Pulmonary artery endothelial cell (primary cell): ENCODE data around the gene CHRNG. TPM values are rescaled to one million over a fixed set of nuclear protein-coding genes. Genes with fewer than 3 reads are reported as not detected.
"Not testable (repeated sequence)": the region's sequence is repeated elsewhere in the genome, so short reads cannot be mapped to it uniquely, and the experiment has no call there.

Experiments used
- DNase-seq: peaks from one replicate; pipeline ENCODE4 v3.0.0-alpha.2; 2011; ENCODE audit warnings: low read depth, low spot score
- total RNA-seq: library from RNA; depleted of rRNA; stranded (reverse); fragments of >200 nt; gene quantifications from 2 replicates; pipeline ENCODE4 v1.2.3, GENCODE V29; 2014

CHRNG gene
- total RNA-seq, 1 donor from 2014 or later = not detected

DNA sequence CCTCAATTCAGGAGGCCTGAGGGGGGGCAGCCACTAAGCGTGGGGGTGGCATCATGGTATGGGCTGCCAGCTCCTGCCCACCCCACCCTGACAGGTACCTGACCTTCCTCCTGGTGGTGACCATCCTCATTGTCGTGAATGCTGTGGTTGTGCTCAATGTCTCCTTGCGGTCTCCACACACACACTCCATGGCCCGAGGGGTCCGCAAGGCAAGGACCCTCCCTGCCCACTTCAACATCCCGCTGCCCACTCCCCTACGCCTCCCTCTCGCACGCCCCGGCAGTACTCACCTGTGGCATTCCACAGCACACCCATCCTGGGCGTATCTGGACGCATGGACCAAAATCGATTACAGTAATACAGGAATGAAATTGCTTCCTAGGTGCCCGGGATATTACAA lies 4.0 kb downstream of the CHRNG start:
- DNase-seq = no peak

DNA sequence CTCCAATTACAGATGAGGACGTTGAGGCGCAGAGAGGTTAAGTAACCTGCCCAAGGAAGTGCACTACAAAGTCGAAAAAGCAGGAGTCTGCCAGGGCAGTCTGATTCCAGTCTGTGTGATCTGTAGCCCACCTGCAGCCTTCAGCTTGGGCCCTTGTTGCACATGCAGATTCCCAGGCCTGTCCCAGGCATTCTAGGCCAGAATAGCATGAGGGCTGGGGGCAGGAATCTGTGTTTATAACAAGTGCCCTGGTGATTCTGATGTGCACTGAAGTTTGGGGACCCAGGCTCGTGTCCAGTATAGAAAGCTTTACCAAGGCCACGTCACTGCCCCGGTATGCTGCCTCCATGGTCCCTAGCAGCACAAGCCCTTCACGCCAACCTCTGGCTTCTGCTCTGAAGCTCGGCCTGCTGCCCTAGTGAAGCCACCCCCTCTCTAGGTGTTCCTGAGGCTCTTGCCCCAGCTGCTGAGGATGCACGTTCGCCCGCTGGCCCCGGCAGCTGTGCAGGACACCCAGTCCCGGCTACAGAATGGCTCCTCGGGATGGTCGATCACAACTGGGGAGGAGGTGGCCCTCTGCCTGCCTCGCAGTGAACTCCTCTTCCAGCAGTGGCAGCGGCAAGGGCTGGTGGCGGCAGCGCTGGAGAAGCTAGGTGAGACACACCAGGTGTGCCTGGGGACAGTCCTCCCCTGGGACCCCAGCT lies 4.6 kb downstream of the CHRNG start:
- DNase-seq = no peak

DNA sequence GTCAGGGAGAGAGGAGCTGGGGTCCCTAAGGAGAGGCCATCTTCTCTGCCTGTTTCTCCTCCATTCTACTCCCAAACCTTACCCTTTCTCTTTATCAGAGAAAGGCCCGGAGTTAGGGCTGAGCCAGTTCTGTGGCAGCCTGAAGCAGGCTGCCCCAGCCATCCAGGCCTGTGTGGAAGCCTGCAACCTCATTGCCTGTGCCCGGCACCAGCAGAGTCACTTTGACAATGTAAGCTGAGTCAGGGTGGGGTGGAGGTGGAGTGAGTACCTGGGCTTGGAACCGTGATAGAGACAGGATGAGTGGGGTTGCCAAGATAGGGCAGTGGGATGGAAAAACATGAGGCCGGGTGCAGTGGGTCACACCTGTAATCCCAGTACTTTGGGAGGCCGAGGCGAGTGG lies 5.2 kb downstream of the CHRNG start:
- DNase-seq = no peak

DNA sequence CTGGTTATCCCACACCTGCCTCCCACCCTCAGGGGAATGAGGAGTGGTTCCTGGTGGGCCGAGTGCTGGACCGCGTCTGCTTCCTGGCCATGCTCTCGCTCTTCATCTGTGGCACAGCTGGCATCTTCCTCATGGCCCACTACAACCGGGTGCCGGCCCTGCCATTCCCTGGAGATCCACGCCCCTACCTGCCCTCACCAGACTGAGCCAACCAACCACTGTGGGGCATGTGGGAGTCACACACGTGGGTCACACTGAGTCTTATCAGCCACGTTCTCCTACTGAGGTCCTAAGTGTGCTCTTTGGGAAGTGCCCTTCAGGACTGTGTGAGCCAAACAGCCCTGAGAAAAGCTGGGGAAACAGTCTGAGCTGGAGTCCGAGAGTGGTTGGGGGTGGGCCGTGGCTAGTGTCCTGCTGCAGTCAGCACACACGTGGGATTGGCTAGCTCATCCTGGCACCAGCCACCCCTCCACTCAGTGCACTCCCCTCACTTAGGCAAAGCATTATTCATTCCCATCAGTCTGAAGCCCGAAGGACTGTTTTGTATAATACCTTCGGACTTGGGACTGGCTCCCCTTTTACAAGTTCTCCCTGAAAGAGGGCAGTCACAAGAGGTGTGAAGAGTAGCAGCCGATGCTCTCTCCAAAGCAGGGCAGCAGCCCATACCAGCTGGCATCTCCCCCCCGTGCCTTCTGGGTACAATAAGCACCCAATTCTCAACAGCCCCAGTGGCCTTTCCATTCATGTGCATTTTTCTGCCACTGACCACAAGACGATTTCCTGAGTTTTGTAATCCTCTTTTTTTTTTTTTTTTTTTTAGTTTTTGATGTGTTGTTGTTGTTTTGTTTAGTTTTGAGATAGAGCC lies 6.3 kb downstream of the CHRNG start:
- no peak for DNase-seq

DNA sequence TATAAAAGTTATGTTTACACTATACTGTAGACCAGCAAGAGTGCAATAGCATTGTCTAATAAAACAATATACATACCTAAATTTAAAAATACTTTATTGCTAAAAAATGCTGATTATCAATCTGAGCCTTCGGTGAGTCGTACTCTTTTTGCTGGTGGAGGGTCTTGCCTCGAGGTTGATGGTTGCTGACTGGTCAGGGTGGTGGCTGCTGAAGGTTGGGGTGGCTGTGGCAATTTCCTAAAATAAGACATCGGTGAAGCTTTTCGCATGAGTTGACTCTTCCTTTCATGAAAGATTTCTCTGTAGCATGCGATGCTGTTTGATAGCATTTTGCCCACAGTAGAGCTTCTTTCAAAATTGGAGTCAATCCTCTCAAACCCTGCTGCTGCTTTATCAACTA lies 8.5 kb downstream of the CHRNG start:
- no peak for DNase-seq

DNA sequence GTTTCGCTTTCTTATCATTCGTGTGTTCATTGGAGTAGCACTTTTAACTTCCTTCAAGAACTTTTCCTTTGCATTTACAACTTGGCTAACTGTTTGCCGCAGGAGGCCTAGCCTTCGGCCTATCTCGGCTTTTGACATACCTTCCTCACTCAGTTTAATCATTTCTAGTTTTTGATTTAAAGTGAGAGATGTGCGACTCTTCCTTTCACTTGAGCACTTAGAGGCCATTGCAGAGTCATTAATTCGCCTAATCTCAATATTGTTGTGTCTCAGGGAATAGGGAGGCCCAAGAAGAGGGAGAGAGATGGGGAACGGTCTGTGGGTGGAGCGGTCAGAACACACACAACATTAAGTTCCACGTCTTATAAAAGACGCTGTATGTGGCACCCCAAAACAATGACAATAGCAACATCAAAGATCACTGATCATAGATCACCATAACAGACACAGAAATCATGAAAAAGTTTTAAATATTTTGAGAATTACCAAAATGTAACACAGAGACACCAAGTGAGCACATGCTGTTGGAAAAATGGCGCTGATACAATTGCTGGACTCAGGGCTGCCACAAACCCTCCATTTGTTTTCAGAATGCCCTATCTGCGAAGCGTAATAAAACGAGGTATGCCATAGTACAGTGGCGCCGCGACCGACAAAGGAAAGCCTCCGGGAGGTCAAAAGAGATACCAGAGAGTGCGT lies 10.3 kb downstream of the CHRNG start:
- no peak for DNase-seq

DNA sequence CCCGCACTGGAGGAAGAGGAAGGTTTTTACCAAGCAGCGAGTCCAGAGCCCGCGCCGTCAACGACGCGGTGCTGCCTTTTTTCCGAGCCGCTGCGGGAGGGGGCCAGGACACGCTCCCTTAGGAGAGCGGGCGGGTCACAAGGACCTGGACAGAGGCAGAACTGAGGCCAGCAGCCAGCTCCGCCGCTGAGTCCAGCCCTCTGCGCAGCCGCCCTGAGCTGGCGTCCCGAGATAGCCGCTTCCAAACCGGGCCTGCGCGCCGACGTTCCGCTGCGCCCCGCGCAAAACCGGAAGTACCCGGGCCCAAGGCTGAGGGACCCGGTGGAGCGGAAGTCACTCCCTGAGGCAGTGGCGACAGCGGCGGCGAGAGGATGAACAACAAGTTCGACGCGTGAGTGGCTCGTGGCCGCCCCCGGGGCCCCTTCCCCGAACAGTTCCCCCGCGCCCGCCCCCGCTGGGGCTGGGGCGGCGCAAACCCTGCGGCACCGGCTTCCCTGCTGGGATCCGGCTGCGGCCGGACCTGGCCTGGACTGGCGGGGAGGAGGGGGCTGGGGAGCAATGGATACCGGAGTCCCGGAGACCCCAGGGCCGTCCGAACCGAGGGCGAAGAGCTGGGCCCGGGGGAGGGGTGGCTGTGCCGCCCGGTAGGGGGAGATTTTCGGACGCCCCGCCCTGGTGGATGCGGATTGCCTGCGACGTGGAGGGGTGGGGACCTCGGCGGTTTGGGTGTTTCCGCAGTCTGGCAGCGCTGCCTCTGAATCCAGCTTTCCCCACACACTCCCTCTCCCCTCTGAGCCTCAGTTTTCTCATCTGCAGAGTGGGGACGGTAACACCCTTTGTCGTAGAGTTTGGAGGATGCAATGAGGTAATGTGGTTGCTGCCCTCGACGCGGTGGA lies 11.1 kb downstream of the CHRNG start, which contains the start of the genes EIF4E2 and TIGD1:
TSS of gene EIF4E2 (plus strand) at position 336 of the 896 bp plus-strand sequence. CDS start at position 372, 36 bp downstream.
TSS of gene TIGD1 (minus strand) at position 204 of the 896 bp plus-strand sequence. CDS start 675 bp downstream, outside the sequence.
- peak; percentile 73 for DNase-seq

DNA sequence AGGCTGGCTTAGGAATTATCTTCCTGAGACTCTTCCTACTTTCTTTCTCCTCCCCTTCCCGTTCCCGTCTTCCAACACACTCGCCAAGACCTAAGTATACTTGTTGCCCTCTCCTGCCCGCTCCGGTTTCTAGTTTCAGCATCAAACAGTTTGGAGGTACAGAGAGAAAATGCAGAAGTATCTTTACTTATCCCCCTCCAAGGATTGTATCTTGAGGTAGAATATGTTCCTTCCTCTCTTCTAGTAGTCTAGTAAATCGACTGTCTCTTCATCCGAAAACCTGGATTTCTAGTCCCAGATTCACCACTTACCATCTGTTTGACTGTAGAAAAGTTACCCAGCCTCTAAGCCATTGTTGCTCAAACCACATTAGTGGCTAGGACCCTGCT lies 11.8 kb downstream of the CHRNG start:
- DNase-seq = no peak

DNA sequence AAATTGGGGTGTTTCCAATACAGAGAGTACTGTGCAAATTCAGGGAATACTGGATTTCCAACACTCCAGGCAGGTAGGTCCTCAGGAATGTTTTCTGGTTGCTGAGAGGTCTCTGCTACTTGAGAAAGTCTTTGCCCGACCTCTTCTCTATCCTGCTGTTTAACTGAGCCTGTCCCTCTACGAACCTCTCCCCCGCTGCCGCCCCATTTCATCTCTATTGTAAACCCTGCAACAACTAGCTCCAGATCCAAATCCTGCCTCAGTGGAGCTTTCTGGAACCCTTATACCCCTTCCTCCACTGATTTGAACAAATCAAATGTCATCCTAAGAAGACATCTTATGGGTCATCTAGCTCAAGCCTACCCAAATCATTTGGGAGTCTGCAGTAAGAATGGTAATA lies 12.3 kb downstream of the CHRNG start:
- DNase-seq = no peak

DNA sequence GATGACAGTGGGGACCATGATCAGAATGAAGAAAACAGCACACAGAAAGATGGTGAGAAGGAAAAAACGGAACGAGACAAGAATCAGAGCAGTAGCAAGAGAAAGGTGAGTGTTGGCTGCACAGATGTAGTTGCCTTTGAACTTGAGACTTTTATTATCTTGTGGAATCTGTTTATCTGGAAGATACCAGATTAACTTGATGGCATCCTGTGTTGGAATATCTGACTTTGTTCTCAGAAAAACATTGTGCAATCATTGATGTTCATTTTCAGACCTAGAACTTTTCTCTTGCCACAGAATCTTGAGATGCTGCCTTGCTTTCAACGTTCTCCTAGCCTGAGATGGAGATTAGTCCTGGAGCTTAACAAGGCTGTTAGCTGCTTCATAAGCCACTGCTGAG lies 16.9 kb downstream of the CHRNG start:
- no peak for DNase-seq

DNA sequence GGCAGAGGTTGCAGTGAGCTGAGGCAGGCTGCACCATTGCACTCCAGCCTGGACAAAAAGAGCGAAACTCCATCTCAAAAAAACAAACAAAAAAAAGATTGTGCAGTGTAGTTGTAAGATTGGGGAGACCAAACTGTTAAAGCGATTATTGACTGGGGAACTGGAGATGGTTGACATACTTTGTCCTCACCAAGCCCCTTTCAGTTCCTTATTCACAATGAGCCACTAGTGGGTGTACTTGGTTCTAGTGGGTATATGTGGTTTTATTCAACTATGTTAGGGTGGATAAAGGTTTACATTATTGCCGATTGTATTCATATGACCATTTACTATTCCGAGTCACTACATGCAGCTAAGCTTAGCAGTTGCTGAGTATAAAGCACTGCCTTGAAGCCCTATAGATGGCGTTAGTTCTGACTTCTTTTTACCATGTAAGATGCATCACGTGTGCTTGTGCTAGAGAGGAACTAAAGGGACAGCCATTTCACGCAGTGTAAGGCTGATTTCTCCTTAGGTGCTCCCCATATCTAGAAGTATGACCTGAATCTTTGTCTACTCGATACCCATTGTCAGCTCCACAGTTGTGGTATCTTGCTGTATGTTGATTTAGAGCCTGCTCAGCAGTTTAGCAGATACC lies 23.1 kb downstream of the CHRNG start:
- no peak for DNase-seq

DNA sequence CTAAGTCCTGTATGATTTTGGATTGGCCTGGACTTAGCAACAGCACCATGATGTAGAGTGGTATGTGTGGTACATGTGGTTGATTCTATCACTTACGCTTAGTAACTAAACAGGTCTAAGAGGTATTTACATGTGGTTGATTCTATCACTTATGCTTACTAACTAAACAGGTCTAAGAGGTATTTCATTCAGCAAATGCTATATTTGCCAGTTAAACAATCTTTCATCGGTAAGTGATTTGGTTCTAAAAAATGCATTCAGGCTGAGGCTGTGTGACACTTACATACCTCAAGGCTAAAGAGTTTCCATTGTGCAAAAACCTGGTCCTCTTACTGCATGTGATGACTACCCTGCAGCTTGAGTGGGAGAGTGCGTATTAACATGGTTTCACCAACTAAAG lies 24.1 kb downstream of the CHRNG start:
- no peak for DNase-seq

DNA sequence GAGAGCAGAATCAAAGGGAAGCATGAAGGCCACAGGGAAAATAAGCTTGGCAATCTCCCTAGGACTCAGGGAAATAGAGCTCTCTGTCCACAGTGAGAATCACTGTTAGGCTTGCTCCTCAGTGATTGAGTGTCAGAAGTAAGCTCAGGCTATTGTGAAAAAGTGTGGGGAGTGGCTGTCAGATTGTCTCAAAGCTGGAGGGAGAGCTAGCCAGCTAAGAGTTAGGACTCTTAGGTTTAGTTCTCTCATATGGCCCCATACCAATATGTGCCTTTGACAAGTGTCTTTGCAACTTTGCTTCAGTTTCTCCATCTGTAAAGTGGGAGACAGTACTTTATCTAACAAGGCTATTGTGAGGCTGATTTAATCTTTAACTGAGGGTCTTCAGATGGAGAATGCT lies 28.2 kb downstream of the CHRNG start:
- DNase-seq = no peak

DNA sequence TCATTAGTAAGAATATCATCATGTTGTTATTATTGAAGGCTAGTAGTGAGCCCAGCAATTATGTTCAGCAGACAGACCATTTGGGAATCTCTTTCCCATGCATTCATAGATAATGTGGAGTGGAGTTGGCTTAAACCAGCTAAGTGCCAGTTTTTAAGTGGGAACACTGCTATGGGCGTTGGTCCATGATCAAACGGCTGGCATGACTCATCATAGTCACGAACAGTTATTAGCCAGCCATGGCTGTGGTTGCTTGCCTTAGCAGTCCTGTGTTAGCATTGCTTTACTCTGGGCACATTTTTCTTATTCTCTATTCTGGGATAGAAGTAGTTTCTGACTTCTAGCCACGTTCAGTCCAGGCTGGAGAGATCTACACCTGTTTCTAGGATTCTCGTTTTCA lies 28.7 kb downstream of the CHRNG start:
- DNase-seq = no peak

DNA sequence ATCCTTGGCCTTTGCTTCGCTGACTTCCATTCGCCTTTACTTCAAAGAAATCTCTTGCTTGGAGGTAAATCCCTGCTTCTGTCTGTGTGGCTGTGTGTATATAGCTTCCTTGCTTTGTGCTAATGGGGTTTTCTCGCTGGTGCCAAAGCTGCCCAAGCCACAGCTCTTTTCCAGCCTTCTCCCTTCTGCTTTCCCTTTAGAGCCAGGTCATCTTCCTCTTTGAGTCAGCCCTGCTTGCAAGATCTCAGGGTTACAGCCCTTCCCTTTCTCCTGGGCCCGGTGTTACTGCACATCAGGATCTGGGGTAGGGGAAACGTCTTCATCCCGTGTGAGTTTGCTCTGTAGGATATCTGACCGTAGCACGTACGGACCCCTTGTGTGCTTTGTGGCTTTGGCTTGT lies 30.0 kb downstream of the CHRNG start:
- no peak for DNase-seq

DNA sequence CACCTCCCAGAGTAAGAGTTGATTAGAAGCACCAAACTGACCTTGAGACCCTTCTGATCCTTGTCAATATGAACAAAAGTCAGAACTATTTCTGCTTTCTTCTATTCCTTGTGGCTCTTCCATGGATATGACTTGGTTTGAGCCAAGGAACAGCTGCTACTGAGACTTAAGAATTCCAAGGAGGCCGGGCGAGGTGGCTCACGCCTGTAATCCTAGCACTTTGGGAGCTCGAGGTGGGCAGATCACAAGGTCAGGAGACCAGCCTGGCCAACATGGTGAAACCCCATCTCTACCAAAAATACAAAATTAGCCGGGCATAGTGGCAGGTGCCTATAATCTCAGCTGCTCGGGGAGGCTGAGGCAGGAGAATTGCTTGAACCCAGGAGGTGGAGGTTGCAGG lies 31.0 kb downstream of the CHRNG start:
- not testable (repeated sequence) for DNase-seq

DNA sequence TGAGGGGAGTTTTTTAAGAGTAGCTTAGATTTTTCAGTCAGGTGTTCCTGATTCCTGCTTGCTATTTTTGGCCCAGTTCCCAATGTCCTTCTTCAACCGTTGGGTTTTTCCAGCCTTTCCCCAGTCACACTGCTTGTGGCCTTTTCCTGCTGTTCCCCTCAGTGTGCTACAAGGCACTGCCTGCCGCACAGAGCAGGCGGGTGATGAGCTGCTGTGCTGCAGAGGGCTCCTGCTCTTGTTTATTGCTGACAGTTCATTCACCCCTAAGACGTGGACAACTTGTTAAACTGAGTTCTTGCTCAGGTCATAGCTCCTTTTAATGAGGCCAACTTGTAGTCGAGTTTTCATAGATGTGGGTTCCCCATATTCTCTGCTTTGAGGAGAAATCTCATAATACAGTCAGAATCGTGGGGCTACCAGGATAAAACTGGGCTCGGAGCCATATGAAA lies 31.6 kb downstream of the CHRNG start:
- DNase-seq = no peak

DNA sequence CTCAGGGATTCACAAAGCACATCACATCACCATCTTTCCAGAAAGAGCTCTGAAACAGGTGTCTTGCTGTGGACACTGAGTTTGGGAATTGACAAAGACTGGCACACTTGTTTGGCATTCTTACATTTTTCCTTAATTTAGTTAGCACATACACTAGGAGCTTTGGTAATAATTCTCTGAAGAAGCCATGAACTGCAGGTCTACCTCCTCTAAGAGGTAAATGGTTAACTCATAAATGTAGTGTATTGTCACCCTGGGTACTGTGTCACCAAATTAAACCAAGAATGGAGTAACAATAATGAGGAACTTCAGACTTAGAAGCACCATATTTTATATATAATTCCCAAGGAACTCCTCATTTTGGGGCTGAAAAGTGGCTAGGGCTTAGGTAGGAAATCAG lies 33.5 kb downstream of the CHRNG start:
- DNase-seq = no peak

DNA sequence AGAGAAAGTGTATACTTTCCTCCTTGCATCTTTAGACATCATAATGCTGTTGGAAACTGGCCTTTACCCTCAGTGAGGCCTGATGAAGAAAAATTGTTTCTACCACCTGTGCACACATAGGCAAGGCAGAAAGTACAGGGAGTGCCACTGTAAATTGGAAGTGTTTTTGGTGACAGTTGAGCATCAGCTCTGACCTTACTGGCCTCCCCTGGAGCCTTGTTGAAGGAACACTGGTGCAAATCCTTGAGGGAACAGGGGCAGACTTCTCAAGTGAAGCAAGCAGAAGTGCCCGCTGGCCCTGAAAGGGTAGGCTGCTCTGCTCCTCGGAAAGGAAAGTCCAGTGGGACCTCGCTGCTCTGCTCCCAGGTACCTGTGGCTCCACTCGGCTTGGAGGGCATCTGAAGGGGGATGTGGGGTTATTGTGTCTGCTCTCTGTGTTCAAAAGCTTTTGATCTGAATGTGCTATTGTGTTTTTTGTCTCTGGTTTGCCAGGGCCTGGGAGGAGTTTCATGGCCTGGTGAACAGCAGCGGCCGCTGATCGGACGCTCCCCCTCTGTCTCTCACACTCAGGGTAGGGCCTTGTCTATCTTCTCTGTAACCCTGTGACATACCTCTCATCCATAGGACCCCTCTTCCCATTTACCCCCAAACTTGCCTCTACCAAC lies 34.4 kb downstream of the CHRNG start:
- no peak for DNase-seq
